ENCODE data around the gene ACAA1. TPM values are rescaled to one million over a fixed set of nuclear protein-coding genes. Genes with fewer than 3 reads are reported as not detected.
A peak's percentile ranks its signal among the peaks of the same experiment; 100 is the strongest.

ACAA1 gene
- total and polyA plus RNA-seq, 2 of the 13 experiments (the other 11 are each of a cell fraction or from before 2014, with no cell fraction given): 60.8 to 188 TPM

DNA sequence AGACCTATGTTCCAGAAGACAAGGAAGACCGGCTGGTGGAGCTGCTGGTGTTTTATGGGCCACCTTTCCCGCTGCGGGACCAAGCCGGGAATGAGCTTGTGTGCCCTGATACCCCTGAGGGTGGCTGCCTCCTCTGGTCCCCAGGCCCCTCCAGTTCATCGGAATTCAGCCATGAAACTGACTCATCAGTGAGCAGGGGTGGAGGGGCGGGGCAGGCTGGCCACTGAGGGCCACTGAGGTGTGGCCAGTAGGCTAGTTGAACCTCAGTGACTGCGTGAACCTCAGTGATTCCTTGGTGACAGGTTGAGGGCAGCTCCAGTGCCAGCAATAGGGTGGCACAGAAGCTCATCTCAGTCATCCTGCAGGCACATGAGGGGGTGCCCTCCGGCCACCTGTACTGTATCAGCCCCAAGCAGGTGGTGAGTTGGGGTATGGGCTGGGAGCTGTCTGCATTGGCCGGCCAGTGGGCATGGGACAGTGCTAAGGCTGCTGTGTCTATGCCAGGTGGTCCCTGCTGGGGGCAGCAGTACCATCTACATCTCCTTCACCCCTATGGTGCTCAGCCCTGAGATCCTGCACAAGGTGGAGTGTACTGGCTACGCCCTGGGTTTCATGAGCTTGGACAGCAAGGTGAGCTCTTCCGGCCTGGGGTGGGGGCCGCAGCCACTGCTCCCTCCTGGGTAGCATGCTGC, 20.3 kb downstream of the ACAA1 start:
- in situ Hi-C loops (cut with HindIII; ENCODE audit: extremely low pct_ligation_motif_present, low pct_unique_long_range_greater_than_20kb): loop anchor here (10.0 kb wide), 1 partner anchor 158 kb away; no protein-coding TSS in a partner anchor
- TF ChIP-seq MTF1 (CRISPR knock-in tag; IDR thresholded peaks at IDR 0.05) (no peak), HOXA9 (CRISPR knock-in tag; IDR thresholded peaks at IDR 0.05; ENCODE audit: borderline replicate concordance) (no peak), CBX1 (IDR thresholded peaks at IDR 0.05; ENCODE audit: low read depth) (no peak), TAF15 (IDR thresholded peaks at IDR 0.05; ENCODE audit: low read depth, low read length, poor library complexity, severe bottlenecking) (peak; percentile 6), ZNF672 (CRISPR knock-in tag; IDR thresholded peaks at IDR 0.05) (no peak), KLF13 (CRISPR knock-in tag; IDR thresholded peaks at IDR 0.05) (no peak), NR2F2 (IDR thresholded peaks at IDR 0.05; ENCODE audit: borderline replicate concordance, low read depth) (peak; percentile 20; the same call in 1 of the 2 replicates), MEIS2 (CRISPR knock-in tag; IDR thresholded peaks at IDR 0.05) (no peak), HDAC6 (IDR thresholded peaks at IDR 0.05; ENCODE audit: low read depth, low read length) (no peak), AGO1 (IDR thresholded peaks at IDR 0.05; ENCODE audit: low read depth, low read length, poor library complexity, severe bottlenecking) (peak; percentile 97), TEAD3 (CRISPR knock-in tag; optimal IDR thresholded peaks at IDR 0.05; ENCODE audit: borderline replicate concordance) (no peak), ZNF3 (CRISPR knock-in tag; IDR thresholded peaks at IDR 0.05) (no peak), FOSL2 (CRISPR knock-in tag; IDR thresholded peaks at IDR 0.05) (peak; percentile 38), NAIF1 (CRISPR knock-in tag; IDR thresholded peaks at IDR 0.05; ENCODE audit: borderline replicate concordance) (no peak), KDM1A (CRISPR knock-in tag; IDR thresholded peaks at IDR 0.05) (no peak)
- TF ChIP-seq, protein P1, sequence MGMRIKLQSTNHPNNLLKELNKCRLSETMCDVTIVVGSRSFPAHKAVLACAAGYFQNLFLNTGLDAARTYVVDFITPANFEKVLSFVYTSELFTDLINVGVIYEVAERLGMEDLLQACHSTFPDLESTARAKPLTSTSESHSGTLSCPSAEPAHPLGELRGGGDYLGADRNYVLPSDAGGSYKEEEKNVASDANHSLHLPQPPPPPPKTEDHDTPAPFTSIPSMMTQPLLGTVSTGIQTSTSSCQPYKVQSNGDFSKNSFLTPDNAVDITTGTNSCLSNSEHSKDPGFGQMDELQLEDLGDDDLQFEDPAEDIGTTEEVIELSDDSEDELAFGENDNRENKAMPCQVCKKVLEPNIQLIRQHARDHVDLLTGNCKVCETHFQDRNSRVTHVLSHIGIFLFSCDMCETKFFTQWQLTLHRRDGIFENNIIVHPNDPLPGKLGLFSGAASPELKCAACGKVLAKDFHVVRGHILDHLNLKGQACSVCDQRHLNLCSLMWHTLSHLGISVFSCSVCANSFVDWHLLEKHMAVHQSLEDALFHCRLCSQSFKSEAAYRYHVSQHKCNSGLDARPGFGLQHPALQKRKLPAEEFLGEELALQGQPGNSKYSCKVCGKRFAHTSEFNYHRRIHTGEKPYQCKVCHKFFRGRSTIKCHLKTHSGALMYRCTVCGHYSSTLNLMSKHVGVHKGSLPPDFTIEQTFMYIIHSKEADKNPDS (CRISPR knock-in tag; IDR thresholded peaks at IDR 0.05): 0 out of 2 replicates have a peak, but pooled peaks have one; percentile 2
- TF ChIP-seq, protein P2, sequence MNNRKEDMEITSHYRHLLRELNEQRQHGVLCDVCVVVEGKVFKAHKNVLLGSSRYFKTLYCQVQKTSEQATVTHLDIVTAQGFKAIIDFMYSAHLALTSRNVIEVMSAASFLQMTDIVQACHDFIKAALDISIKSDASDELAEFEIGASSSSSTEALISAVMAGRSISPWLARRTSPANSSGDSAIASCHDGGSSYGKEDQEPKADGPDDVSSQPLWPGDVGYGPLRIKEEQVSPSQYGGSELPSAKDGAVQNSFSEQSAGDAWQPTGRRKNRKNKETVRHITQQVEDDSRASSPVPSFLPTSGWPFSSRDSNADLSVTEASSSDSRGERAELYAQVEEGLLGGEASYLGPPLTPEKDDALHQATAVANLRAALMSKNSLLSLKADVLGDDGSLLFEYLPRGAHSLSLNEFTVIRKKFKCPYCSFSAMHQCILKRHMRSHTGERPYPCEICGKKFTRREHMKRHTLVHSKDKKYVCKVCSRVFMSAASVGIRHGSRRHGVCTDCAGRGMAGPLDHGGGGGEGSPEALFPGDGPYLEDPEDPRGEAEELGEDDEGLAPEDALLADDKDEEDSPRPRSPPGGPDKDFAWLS (CRISPR knock-in tag; IDR thresholded peaks at IDR 0.05; ENCODE audit: borderline replicate concordance): no peak
- TF ChIP-seq, protein P3, sequence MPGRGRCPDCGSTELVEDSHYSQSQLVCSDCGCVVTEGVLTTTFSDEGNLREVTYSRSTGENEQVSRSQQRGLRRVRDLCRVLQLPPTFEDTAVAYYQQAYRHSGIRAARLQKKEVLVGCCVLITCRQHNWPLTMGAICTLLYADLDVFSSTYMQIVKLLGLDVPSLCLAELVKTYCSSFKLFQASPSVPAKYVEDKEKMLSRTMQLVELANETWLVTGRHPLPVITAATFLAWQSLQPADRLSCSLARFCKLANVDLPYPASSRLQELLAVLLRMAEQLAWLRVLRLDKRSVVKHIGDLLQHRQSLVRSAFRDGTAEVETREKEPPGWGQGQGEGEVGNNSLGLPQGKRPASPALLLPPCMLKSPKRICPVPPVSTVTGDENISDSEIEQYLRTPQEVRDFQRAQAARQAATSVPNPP (CRISPR knock-in tag; IDR thresholded peaks at IDR 0.05): 0 out of 2 replicates have a peak, but pooled peaks have one; percentile 29
- TF ChIP-seq, protein P4, sequence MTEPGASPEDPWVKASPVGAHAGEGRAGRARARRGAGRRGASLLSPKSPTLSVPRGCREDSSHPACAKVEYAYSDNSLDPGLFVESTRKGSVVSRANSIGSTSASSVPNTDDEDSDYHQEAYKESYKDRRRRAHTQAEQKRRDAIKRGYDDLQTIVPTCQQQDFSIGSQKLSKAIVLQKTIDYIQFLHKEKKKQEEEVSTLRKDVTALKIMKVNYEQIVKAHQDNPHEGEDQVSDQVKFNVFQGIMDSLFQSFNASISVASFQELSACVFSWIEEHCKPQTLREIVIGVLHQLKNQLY (CRISPR knock-in tag; IDR thresholded peaks at IDR 0.05): no peak

More for the DNA sequence above, 20.3 kb downstream of the ACAA1 start:
- no peak for FAIRE-seq
- Histone ChIP-seq H3K4me3 (replicated peaks in 1 of 3; ENCODE audit: insufficient read depth in 1 of 3, low read depth in 2 of 3, low read length in 3 of 3) (no peak overlapping the region), H3K4me2 (ENCODE audit: low read depth, low read length) (no peak overlapping the region), H2AFZ (ENCODE audit: low read length) (no peak overlapping the region), H3K9me3 (ENCODE audit: low read length) (no peaks in the 10 kb centered on the region), H3K36me3 (replicated peaks in 1 of 2; ENCODE audit: control insufficient read depth in 1 of 2, insufficient read depth in 2 of 2, low read length in 2 of 2) (peaks cover 4 to 18% of the 10 kb centered on the region in 2 experiments; a peak in 4 of 5 replicates), H3K79me2 (ENCODE audit: insufficient read depth, low read length) (no peaks in the 10 kb centered on the region), H3K27me3 (ENCODE audit: control insufficient read depth in 1 of 2, insufficient read depth in 2 of 2, low read length in 2 of 2) (peaks cover 5 to 19% of the 10 kb centered on the region in 2 experiments; a peak in 4 of 5 replicates), H3K27ac (ENCODE audit: extremely low read length, insufficient read depth, low read length) (no peak overlapping the region), H3K9ac (ENCODE audit: insufficient read depth, low read depth, low read length) (no peak overlapping the region), H3K4me1 (ENCODE audit: insufficient read depth, low read length) (peaks cover 5% of the 10 kb centered on the region; the same call in 1 of the 2 replicates), H4K20me1 (ENCODE audit: insufficient read depth, low read length) (peaks cover 7% of the 10 kb centered on the region; the same call in 1 of the 2 replicates)
- ChIA-PET CTCF (ENCODE audit: low intra/inter-chr PET ratio, low total read pairs) (no interaction called here), POLR2A (interaction anchor here (1.0 to 8.0 kb wide), 4 partner anchors 14 to 142 kb away, joined by 3 to 87 read pairs (median 44); partner anchors contain the start of genes ACAA1, MYD88 and OXSR1)
- 78% methylated on average over 7 of the region's 12 CpGs for WGBS (ENCODE audit: low lambda C conversion rate)
- intact Hi-C loops (cut with micrococcal nuclease; ENCODE audit: unreplicated experiment): loop anchor here (2.0 kb wide), 1 partner anchor 16 kb away; no protein-coding TSS in a partner anchor
- no peak for DNase-seq (ENCODE audit: low spot score)
- no TSS peak for BruUV-seq (replicated peaks)
- ATAC-seq: peak; percentile 4
